GM19455 (cell line): ENCODE data around the gene POLR2I.

Experiments
- ATAC-seq: cut with Tn5 transposase; IDR thresholded peaks from one replicate; pipeline ENCODE4 v1.9.1; 2021; ENCODE audit not compliant: unreplicated experiment

The POLR2I gene

DNA sequence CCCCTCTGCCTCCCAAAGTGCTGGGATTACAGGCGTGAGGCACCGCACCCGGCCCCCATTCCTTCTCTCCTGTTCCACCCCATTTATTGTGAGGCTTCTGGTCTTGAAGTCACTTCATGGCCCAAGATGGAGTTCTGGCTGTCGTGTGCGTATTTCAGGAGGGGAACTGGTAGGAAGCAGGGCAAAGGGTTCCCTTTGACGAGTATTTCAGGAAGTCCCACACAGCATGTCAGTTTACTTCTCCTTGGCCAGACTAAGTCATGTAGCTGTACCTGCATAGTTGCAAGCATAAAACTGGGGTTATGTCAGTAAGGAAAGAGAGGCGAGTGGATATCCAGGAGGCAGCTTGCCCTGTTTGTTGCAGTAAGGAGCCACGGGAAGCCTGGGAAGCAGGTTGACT lies 49.8 kb downstream of the POLR2I start:
- no peak for ATAC-seq
